K562 (cell line): ENCODE data around the gene BANF2. TPM values are rescaled to one million over a fixed set of nuclear protein-coding genes. Genes with fewer than 3 reads are reported as not detected.

ENCODE experiments used
- ARID1B ChIP-seq: fragments of 450-650 bp; IDR thresholded peaks from 2 replicates; pipeline ENCODE4 v1.6.1; 2016; ENCODE audit warnings: antibody characterized with exemption, mild to moderate bottlenecking, inconsistent platforms
- ARNT ChIP-seq, 2 experiments: fragments of 450-650 bp; IDR thresholded peaks; 2 replicates each; pipeline ENCODE4 v1.6.1; 2016; ENCODE audit warnings: mild to moderate bottlenecking in 1 of 2
- ATF7 ChIP-seq: fragments of 450-650 bp; IDR thresholded peaks from 2 replicates; pipeline ENCODE4 v1.7.1; 2014; ENCODE audit warnings: mild to moderate bottlenecking, moderate library complexity
- CREB1 ChIP-seq, 2 experiments: sonication (generic) in 1 of 2; formaldehyde crosslinking in 1 of 2; IDR thresholded peaks; 2 replicates each; pipeline versions ENCODE4 v1.6.1 to v1.8.0; 2012 to 2022; ENCODE audit warnings: inconsistent platforms in 1 of 2, mild to moderate bottlenecking in 1 of 2, missing genetic modification reagents in 1 of 2, moderate library complexity in 1 of 2
- DIDO1 ChIP-seq: fragments of 450-650 bp; IDR thresholded peaks from 2 replicates; pipeline ENCODE4 v1.6.1; 2016; ENCODE audit warnings: low read depth, missing biosample characterization, missing genetic modification characterization
- FOS ChIP-seq: IDR thresholded peaks from 3 replicates; pipeline ENCODE4 v1.6.1; 2011; ENCODE audit not compliant: insufficient read length; ENCODE audit errors: extremely low read depth
- HDAC2 ChIP-seq: fragments of 450-650 bp; IDR thresholded peaks from 2 replicates; pipeline ENCODE4 v1.6.1; 2016; ENCODE audit warnings: mild to moderate bottlenecking
- HNRNPUL1 ChIP-seq: fragments of 200-400 bp; formaldehyde crosslinking; IDR thresholded peaks from 2 replicates; pipeline ENCODE4 v1.6.1; 2017; ENCODE audit warnings: low read length
- KDM4B ChIP-seq, 2 experiments: fragments of 450-650 bp in 1 of 2; sonication (generic) in 1 of 2; IDR thresholded peaks; 2 replicates each; pipeline ENCODE4 v1.6.1; 2016 to 2017; ENCODE audit warnings: borderline replicate concordance in 2 of 2, antibody characterized with exemption in 1 of 2, low read depth in 1 of 2, mild to moderate bottlenecking in 1 of 2
- NCOR1 ChIP-seq: fragments of 450-650 bp; IDR thresholded peaks from 2 replicates; pipeline ENCODE4 v1.6.1; 2016; ENCODE audit warnings: mild to moderate bottlenecking, moderate library complexity
- NR2C1 ChIP-seq, 2 experiments: fragments of 450-650 bp; IDR thresholded peaks; 2 replicates each; pipeline ENCODE4 v1.6.1; 2017; ENCODE audit warnings: mild to moderate bottlenecking in 2 of 2, antibody characterized with exemption in 1 of 2, inconsistent platforms in 1 of 2, missing compliant biosample characterization in 1 of 2, missing genetic modification characterization in 1 of 2
- POLR2AphosphoS5 ChIP-seq: IDR thresholded peaks from 2 replicates; pipeline ENCODE4 v1.6.1; 2011; ENCODE audit warnings: mild to moderate bottlenecking, low read depth, low read length, moderate library complexity; ENCODE audit not compliant: control insufficient read depth, insufficient read depth
- PURB ChIP-seq: sonication (generic); formaldehyde crosslinking; IDR thresholded peaks from 2 replicates; pipeline ENCODE4 v1.9.0; 2021; ENCODE audit warnings: low read depth, mild to moderate bottlenecking, missing genetic modification reagents
- RB1 ChIP-seq: fragments of 450-650 bp; IDR thresholded peaks from 2 replicates; pipeline ENCODE4 v1.6.1; 2017; ENCODE audit warnings: low read depth, mild to moderate bottlenecking
- RFX1 ChIP-seq: fragments of 450-650 bp; IDR thresholded peaks from 2 replicates; pipeline ENCODE4 v1.6.1; 2016; ENCODE audit warnings: mild to moderate bottlenecking, moderate library complexity
- SMARCC2 ChIP-seq: fragments of 450-650 bp; IDR thresholded peaks from 2 replicates; pipeline ENCODE4 v1.6.1; 2017; ENCODE audit warnings: antibody characterized with exemption, moderate library complexity, mild to moderate bottlenecking, low read depth
- SUPT5H ChIP-seq: fragments of 450-650 bp; IDR thresholded peaks from 2 replicates; pipeline ENCODE4 v1.6.1; 2016
- ZFX ChIP-seq: sonication (generic); formaldehyde crosslinking; IDR thresholded peaks from 2 replicates; pipeline ENCODE4 v1.8.0; 2022; ENCODE audit warnings: mild to moderate bottlenecking, missing genetic modification reagents, moderate library complexity
- polyA plus RNA-seq, 8 experiments: library from polyadenylated mRNA; depleted of rRNA in 4 of 8; stranded (reverse) in 5 of 8; unstranded in 3 of 8; fragments of >200 nt; fragmentation: Nextera tagmentation in 2 of 8; fragmentation: Illumina TruSeq in 1 of 8; extraction: Ambion mirVana in 2 of 8; extraction: Trizol in 1 of 8; gene quantifications; 2 replicates each; pipeline versions ENCODE4 v1.2.1 to v1.2.3, GENCODE V29; 2011 to 2014; ENCODE audit warnings: inconsistent platforms in 1 of 8, missing spikeins in 1 of 8
- total RNA-seq, 7 experiments: library from RNA; depleted of rRNA in 6 of 7; stranded (reverse); fragments of >200 nt in 6 of 7; fragmentation: Illumina TruSeq in 2 of 7; extraction: Trizol in 2 of 7; gene quantifications; 2 replicates each; pipeline versions ENCODE4 v1.2.1 to v1.2.3, GENCODE V29; 2011 to 2021; ENCODE audit warnings: low replicate concordance in 1 of 7
- TF ChIP-seq, protein P1 (sequence below): fragments of 450-650 bp; formaldehyde crosslinking; IDR thresholded peaks from 2 replicates; pipeline ENCODE4 v1.4.0; 2020; ENCODE audit warnings: mild to moderate bottlenecking, moderate library complexity
- TF ChIP-seq, protein P2 (sequence below), 2 experiments: fragments of 450-650 bp; conservative IDR thresholded peaks; 2 replicates each; pipeline ENCODE4 v1.6.1; 2017; ENCODE audit warnings: mild to moderate bottlenecking in 2 of 2, moderate library complexity in 2 of 2
- TF ChIP-seq, protein P3 (sequence below): fragments of 450-650 bp; formaldehyde crosslinking; IDR thresholded peaks from 2 replicates; pipeline ENCODE4 v1.4.0; 2022; ENCODE audit warnings: missing genetic modification characterization

BANF2 gene
- total and polyA plus RNA-seq, 9 of the 15 experiments (the other 6 are each of a cell fraction or from before 2014, with no cell fraction given) = not detected

DNA sequence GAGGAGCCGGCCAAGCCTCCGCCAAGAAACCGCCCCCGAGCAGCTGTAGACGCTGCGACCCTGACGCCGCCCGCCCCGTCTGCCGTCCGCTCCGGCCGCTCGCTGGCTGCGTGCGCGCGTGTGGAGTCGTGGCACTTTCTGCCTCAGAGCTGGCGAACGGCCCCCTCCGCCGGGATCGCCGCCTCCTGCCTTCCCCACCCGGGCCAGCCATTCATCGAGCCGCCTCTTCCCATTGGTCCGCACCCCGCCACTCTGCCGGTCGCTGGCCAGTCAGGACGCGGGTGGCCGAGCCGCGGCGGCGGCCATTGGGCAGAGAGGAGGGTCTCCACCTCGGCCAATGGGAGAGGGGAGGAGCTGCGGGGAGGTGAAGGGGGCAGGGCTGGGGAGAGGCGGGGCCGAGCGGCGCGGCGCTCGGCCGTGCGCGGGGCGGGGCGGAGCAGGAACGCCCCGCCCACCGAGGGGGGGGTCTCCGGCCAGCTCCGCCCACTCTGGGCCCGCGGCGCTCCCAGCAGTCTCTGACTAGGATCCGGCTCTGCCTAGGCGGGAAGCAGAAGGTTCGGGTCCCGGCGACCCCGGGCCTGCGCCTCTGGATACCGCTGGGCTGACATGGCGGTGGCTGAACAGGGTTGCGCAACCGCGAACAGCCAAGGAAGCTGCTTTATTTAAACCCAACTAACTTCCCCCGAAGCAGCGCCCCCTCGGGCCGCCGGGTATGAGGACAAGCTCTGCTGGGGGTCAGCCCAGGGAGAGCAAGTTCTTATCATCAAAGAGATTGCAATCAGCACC, 17.5 kb upstream of the BANF2 start, which contains the start of gene RRBP1 (continued):
- TF ChIP-seq, protein P1, sequence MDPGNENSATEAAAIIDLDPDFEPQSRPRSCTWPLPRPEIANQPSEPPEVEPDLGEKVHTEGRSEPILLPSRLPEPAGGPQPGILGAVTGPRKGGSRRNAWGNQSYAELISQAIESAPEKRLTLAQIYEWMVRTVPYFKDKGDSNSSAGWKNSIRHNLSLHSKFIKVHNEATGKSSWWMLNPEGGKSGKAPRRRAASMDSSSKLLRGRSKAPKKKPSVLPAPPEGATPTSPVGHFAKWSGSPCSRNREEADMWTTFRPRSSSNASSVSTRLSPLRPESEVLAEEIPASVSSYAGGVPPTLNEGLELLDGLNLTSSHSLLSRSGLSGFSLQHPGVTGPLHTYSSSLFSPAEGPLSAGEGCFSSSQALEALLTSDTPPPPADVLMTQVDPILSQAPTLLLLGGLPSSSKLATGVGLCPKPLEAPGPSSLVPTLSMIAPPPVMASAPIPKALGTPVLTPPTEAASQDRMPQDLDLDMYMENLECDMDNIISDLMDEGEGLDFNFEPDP = no peak
- TF ChIP-seq PURB (CRISPR knock-in tag) = no peak
- peak; percentile 90 for TF ChIP-seq FOS
- no peak for TF ChIP-seq NCOR1
- TF ChIP-seq DIDO1 (tag) = no peak
- TF ChIP-seq RFX1 = no peak
- TF ChIP-seq NR2C1 (IDR thresholded peaks at IDR 0.05) = no peak
- peak; percentile 27; the same call in 1 of the 2 replicates for TF ChIP-seq NR2C1 (tag; IDR thresholded peaks at IDR 0.05)
- peak; percentile 59 for TF ChIP-seq ARID1B
- peak; percentile 57 for TF ChIP-seq ZFX (CRISPR knock-in tag)
- TF ChIP-seq SUPT5H = peak; percentile 71
- TF ChIP-seq POLR2AphosphoS5 = peak; percentile 29; the same call in 1 of the 2 replicates
- no peak for TF ChIP-seq SMARCC2
- TF ChIP-seq RB1 = peak; percentile 62; the same call in 1 of the 2 replicates
- peak; percentile 47 for TF ChIP-seq ATF7
- peak; percentile 59; the same call in 1 of the 2 replicates for TF ChIP-seq HDAC2
- TF ChIP-seq, protein P2, sequence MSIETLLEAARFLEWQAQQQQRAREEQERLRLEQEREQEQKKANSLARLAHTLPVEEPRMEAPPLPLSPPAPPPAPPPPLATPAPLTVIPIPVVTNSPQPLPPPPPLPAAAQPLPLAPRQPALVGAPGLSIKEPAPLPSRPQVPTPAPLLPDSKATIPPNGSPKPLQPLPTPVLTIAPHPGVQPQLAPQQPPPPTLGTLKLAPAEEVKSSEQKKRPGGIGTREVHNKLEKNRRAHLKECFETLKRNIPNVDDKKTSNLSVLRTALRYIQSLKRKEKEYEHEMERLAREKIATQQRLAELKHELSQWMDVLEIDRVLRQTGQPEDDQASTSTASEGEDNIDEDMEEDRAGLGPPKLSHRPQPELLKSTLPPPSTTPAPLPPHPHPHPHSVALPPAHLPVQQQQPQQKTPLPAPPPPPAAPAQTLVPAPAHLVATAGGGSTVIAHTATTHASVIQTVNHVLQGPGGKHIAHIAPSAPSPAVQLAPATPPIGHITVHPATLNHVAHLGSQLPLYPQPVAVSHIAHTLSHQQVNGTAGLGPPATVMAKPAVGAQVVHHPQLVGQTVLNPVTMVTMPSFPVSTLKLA (conservative IDR thresholded peaks at IDR 0.05) = peak in 1 of 2 experiments; percentile 28; a peak in 1 of 4 replicates
- no peak for TF ChIP-seq CREB1 (IDR thresholded peaks at IDR 0.05)
- peak; percentile 62; the same call in 1 of the 2 replicates for TF ChIP-seq CREB1 (CRISPR knock-in tag; IDR thresholded peaks at IDR 0.05)
- TF ChIP-seq ARNT (IDR thresholded peaks at IDR 0.05) = 0 out of 4 replicates have a peak, but pooled peaks of 1 of the 2 experiments have one; percentile 28
- TF ChIP-seq, protein P3, sequence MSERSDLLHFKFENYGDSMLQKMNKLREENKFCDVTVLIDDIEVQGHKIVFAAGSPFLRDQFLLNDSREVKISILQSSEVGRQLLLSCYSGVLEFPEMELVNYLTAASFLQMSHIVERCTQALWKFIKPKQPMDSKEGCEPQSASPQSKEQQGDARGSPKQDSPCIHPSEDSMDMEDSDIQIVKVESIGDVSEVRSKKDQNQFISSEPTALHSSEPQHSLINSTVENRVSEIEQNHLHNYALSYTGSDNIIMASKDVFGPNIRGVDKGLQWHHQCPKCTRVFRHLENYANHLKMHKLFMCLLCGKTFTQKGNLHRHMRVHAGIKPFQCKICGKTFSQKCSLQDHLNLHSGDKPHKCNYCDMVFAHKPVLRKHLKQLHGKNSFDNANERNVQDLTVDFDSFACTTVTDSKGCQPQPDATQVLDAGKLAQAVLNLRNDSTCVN (CRISPR knock-in tag) = no peak
- TF ChIP-seq KDM4B (IDR thresholded peaks at IDR 0.05; ENCODE audit: borderline replicate concordance in 2 of 2, low read depth in 1 of 2) = 0 out of 4 replicates have a peak, but pooled peaks of 1 of the 2 experiments have one; percentile 34
- no peak for TF ChIP-seq HNRNPUL1
